PFSK-1 (cell line): ENCODE results near the gene UCP3.

ENCODE experiments used
- POLR2AphosphoS5 ChIP-seq: IDR thresholded peaks from 2 replicates; pipeline ENCODE4 v1.6.1; 2012; ENCODE audit warnings: low read depth, mild to moderate bottlenecking, control low read depth, low read length, moderate library complexity
- SIN3A ChIP-seq: IDR thresholded peaks from 2 replicates; pipeline ENCODE4 v1.6.1; 2012; ENCODE audit warnings: mild to moderate bottlenecking, low read length, moderate library complexity, borderline replicate concordance; ENCODE audit not compliant: insufficient read depth

- no peak for TF ChIP-seq POLR2AphosphoS5
- TF ChIP-seq SIN3A: no peak
Observed at GRCh38 chr11:74030723-74031676, 22.1 kb upstream of the UCP3 start.
